T-helper 1 cell treated with Interleukin-12 subunit alpha and Interleukin-12 subunit beta and Interleukin-4 antibody, amounts not matched to agents 30 μg/mL and 1 μg/mL, for 36 hours (primary cell): ENCODE data around the gene SCYGR7.

Experiments
- H3K27ac Mint-ChIP-seq: one replicate; pipeline ENCODE4 v1.8.0; 2021; ENCODE audit warnings: mild to moderate bottlenecking, mixed read lengths
- H3K27me3 Mint-ChIP-seq: one replicate; pipeline ENCODE4 v1.8.0; 2021; ENCODE audit warnings: low read depth, mixed read lengths
- H3K36me3 Mint-ChIP-seq: one replicate; pipeline ENCODE4 v1.8.0; 2021; ENCODE audit warnings: low read depth, mixed read lengths
- H3K4me1 Mint-ChIP-seq: one replicate; pipeline ENCODE4 v1.8.0; 2021; ENCODE audit warnings: low read depth, mixed read lengths
- H3K4me3 Mint-ChIP-seq: one replicate; pipeline ENCODE4 v1.8.0; 2021; ENCODE audit warnings: mild to moderate bottlenecking, moderate library complexity, mixed read lengths
- H3K9me3 Mint-ChIP-seq: one replicate; pipeline ENCODE4 v1.8.0; 2021; ENCODE audit warnings: mixed read lengths

Gene SCYGR7, protein sequence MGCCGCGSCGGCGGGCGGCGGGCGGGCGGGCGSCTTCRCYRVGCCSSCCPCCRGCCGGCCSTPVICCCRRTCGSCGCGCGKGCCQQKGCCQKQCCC

DNA sequence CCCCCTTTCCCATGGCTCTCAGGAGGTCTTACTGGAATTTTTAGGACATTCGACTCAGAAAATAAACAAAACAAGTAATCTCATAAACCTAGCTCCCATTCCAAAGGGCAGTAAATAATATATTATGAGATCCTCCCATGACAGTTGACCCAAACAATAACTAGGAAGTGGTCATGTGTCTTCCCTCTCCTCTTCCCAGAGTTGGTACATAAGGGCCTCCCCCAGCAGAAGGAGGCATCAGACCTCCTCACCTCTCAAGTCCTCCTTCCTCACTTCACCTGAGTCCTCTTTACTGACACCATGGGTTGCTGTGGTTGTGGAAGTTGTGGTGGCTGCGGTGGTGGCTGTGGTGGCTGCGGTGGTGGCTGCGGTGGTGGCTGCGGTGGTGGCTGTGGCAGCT, at the start of gene SCYGR7:
TSS of gene SCYGR7 (plus strand) at position 301 of the 400 bp plus-strand sequence. CDS start at position 301, 0 bp downstream.
- Mint-ChIP-seq H3K27ac (no peak within 1 kb of the TSS), H3K36me3 (no peaks in the 10 kb centered on the region), H3K4me1 (no peaks in the 10 kb centered on the region), H3K27me3 (no peaks in the 10 kb centered on the region), H3K9me3 (no peaks in the 10 kb centered on the region), H3K4me3 (no peak within 1 kb of the TSS)

DNA sequence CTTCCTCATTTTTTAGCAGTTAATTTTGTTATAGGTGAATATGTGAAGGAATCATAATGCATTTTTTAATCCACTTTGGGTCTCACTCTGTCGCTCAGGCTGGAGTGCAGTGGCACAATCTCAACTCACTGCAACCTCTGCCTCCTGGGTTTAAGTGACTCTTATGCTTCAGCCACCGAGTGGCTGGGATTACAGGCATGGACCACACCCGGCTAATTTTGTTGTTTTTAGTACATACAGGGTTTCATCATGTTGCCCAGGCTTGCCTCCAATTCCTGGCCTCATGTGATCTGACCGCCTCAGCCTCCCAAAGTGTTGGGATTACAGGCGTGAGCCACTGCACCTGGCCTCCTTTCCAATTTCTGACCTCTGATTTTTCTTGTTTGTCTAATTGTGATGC, 43.9 kb upstream of the SCYGR7 start:
- no peaks in the 10 kb centered on the region for H3K36me3 Mint-ChIP-seq
- H3K4me3 Mint-ChIP-seq: no peak overlapping the region
- no peak overlapping the region for H3K27ac Mint-ChIP-seq
- no peaks in the 10 kb centered on the region for H3K9me3 Mint-ChIP-seq
- no peaks in the 10 kb centered on the region for H3K4me1 Mint-ChIP-seq
- no peaks in the 10 kb centered on the region for H3K27me3 Mint-ChIP-seq

DNA sequence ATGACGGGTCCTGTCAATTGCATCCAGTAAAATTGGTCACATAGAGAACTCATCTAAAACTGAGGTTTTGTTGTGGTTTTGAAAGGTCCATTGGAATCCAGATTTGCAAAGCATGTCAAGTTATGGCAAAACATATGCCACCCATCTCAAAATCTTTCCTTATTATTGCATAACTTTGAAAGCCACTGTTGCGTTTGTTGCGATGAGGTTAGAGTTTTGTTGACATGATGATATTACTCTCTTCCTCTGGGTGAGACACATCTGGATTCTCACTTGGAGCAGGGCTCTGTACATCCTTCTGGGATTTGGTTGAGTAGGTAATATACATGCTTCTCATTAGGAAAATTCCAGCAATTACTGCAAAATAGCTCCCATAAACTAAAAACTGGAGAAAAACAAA, 40.9 kb upstream of the SCYGR7 start:
- peaks cover 9% of the 10 kb centered on the region for H3K27me3 Mint-ChIP-seq

DNA sequence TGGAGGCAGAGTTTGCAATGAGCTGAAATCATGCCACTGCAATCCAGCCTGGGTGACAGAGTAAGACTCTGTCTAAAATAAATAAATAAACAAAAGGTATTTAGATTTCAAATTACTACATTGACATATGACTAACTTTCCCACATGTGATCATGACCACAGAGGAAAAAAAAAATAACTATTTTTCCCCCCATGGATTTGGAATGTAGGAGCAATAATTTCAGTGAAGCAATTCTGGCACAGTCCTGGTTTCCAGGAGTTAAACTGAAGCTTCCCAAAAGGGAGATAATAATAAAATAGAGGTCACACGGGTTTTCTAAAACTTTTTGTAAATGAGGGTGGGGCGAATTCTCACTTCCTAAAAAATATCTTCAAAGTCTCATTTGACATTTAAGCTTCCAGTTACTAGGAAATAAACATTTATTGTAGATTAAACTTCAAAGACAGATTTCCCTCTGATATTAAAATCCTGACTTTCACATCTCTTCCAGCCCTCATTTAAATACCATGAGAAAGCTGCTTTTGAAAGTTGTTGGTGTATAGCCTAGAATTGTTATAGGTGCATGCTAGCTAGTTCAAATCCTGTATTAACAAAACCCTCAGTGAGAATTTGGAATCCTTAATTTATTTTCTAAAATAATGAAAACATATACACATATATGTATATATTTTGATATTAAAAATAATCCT, 31.0 kb upstream of the SCYGR7 start:
- Mint-ChIP-seq H3K4me1 (no peaks in the 10 kb centered on the region), H3K4me3 (no peak overlapping the region), H3K27me3 (peaks cover 5% of the 10 kb centered on the region), H3K27ac (no peak overlapping the region), H3K36me3 (no peaks in the 10 kb centered on the region), H3K9me3 (no peaks in the 10 kb centered on the region)

More for the DNA sequence above, 40.9 kb upstream of the SCYGR7 start:
- H3K9me3 Mint-ChIP-seq: no peaks in the 10 kb centered on the region
- H3K4me1 Mint-ChIP-seq: no peaks in the 10 kb centered on the region
- H3K36me3 Mint-ChIP-seq: no peaks in the 10 kb centered on the region
- H3K27ac Mint-ChIP-seq: no peak overlapping the region
- H3K4me3 Mint-ChIP-seq: no peak overlapping the region

DNA sequence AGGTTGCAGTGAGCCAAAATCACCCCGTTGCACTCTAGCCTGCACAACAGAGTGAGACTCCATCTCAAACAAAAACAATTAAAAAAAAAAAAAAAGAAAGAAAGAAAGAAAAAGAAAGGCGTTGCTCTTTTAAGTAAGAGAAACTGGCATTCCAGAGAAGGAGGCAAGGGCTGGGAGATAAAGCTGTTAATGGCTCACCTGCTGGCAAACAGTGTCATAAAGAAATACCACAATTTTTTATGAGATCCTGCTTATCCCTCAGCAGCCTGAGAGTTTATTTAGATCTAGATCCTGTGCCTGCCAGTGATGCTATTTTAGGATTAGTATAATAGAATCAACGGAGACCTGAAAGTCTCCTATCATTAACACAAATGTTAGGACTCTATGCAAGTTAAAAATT, 26.6 kb upstream of the SCYGR7 start:
- Mint-ChIP-seq H3K4me3 (no peak overlapping the region), H3K9me3 (no peaks in the 10 kb centered on the region), H3K27ac (no peak overlapping the region), H3K4me1 (no peaks in the 10 kb centered on the region), H3K27me3 (peaks cover 8% of the 10 kb centered on the region), H3K36me3 (no peaks in the 10 kb centered on the region)

DNA sequence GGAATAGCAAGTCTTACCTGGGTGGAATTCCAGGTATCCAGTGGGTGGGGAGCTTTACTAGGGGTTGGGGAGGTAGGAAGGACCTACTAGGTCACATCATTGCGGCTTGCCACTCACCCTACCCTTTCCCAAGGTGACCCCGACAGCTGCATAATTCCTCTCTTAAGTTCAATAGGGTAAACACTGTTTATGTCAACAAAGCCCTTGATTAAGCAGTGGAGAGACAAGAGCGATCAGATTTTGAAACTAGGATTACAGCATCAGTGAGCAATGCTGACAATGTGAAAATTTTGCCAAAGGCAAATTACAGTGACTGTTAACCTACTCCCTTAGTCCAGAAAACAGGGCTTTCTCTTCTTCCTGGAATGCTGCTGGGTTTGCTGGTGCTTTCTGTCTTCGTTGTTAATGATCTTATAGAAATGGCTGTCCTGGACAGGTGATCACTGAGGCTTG, 24.8 kb upstream of the SCYGR7 start:
- Mint-ChIP-seq H3K9me3 (no peaks in the 10 kb centered on the region), H3K4me3 (no peak overlapping the region), H3K36me3 (no peaks in the 10 kb centered on the region), H3K4me1 (no peaks in the 10 kb centered on the region), H3K27me3 (peaks cover 8% of the 10 kb centered on the region), H3K27ac (no peak overlapping the region)

DNA sequence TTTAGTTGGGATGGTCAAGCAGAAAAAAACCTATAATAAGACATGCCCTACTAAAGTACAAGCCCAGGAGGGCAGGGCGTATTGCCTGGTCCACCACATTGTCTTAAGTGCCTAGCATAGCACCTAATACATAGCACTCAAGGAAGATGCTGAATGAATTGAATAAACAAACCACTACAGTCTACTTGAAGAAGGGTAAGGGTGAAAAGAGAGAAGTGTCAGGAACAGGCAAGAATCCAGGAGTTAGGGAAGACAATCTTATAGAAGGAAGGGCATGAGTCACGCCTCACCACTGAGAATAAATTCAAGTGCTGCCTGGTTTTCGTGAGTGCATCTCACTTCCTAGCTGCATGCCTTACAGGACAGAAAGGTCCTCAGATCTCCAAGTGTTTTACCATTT, 24.2 kb upstream of the SCYGR7 start:
- Mint-ChIP-seq H3K4me1 (no peaks in the 10 kb centered on the region), H3K4me3 (no peak overlapping the region), H3K9me3 (no peaks in the 10 kb centered on the region), H3K36me3 (no peaks in the 10 kb centered on the region), H3K27ac (no peak overlapping the region), H3K27me3 (peaks cover 8% of the 10 kb centered on the region)

DNA sequence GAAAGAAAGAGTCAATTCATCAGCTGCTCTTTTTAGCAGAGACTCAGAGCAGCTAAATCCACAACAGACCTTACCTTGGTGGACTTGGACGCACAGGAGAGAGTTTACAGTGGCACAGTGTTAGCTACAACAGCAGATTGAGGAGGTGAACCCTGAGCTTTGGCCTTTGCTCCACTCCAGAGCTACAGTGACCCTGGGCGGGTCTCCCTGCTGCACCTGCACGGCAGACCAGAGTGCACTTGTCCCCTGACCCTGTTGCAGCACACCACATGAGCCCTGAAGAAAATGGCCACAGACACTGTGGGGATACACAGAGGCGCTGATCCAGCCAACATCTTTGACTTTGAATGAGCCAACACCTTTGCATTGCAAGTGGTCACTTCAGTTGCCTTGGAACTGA, 21.3 kb upstream of the SCYGR7 start:
- Mint-ChIP-seq H3K4me1 (no peaks in the 10 kb centered on the region), H3K36me3 (no peaks in the 10 kb centered on the region), H3K27ac (no peak overlapping the region), H3K4me3 (no peak overlapping the region), H3K9me3 (no peaks in the 10 kb centered on the region), H3K27me3 (peaks cover 8% of the 10 kb centered on the region)

DNA sequence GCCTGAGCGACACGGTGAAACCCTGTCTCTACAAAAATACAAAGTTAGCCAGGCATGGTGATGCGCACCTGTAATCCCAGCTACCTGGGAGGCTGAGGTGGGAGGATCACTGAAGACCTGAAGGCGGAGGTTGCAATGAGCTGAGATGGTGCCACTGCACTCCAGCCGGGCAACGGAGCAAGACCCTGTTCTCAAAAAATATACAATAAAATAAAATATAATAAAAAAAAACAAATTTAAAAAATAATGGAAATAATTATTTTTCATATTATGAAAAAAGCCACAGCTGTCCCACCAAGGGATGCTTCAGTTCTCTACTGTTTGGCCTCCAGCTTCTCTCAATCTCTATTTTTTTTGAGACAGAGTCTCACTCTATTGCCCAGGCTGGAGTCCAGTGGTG, 20.7 kb upstream of the SCYGR7 start:
- H3K9me3 Mint-ChIP-seq: no peaks in the 10 kb centered on the region
- H3K27me3 Mint-ChIP-seq: peaks cover 8% of the 10 kb centered on the region
- no peaks in the 10 kb centered on the region for H3K36me3 Mint-ChIP-seq
- no peak overlapping the region for H3K4me3 Mint-ChIP-seq
- H3K27ac Mint-ChIP-seq: no peak overlapping the region
- H3K4me1 Mint-ChIP-seq: no peaks in the 10 kb centered on the region

DNA sequence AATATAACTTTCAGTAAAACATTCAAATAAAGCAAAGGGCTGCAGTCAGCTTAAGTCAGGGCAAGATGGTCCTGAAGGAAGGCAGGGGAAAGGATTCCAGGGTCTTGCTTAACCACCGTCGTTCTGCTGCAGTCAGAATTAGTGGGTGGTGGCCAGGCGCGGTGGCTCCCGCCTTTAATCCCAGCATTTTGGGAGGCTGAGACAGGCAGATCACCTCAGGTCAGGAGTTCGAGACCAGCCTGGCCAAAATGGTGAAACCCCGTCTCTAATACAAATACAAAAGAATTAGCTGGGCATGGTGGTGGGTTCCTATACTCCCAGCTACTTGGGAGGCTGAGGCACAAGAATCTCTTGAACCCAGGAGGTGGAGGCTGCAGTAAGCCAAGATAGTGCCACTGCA, 17.1 kb upstream of the SCYGR7 start:
- no peaks in the 10 kb centered on the region for H3K4me1 Mint-ChIP-seq
- H3K27me3 Mint-ChIP-seq: no peaks in the 10 kb centered on the region

DNA sequence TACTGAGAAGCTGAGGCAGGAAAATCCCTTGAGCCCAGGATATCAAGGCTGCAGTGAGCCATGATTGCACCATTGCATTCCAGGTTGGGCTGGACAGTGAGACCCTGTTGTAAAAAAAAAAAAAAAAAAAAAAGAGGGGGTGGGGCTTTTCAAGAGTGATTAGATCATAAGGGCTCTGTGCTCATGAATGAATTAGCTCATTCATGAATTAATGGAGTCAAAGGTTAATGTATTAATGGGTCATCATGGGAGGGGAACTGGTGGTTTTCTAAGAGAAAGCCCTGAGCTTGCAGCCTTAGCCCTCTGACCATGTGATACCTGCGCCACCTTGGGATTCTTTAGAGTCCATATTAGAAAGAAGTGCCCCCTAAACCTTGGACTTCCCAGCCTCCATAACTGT, 14.8 kb upstream of the SCYGR7 start:
- Mint-ChIP-seq H3K36me3 (no peaks in the 10 kb centered on the region), H3K27ac (no peak overlapping the region), H3K4me1 (no peaks in the 10 kb centered on the region), H3K4me3 (no peak overlapping the region), H3K27me3 (peaks cover 6% of the 10 kb centered on the region), H3K9me3 (no peaks in the 10 kb centered on the region)

More for the DNA sequence above, 17.1 kb upstream of the SCYGR7 start:
- Mint-ChIP-seq H3K36me3 (no peaks in the 10 kb centered on the region), H3K4me3 (no peak overlapping the region), H3K9me3 (no peaks in the 10 kb centered on the region), H3K27ac (no peak overlapping the region)

DNA sequence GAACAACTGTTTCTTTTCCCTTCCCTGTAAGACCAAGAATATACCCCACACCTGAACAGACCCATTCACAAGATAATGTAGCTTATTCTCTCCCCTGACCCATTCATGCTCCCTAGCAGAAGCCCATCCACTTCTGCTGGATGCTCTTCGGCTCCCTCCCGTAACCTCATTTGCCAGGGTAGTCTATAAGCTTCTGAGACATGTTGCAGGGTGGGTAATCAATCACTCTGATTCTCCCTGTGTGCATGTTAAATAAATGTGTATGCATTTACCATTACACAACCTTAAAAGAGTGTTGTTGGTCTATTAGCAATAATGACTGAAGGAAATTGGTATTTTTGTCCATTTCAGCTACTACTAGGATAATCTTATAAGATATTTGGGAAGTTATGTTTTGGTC, 11.6 kb upstream of the SCYGR7 start:
- Mint-ChIP-seq H3K36me3 (no peaks in the 10 kb centered on the region), H3K27me3 (peaks cover 6% of the 10 kb centered on the region), H3K4me1 (no peaks in the 10 kb centered on the region), H3K9me3 (no peaks in the 10 kb centered on the region), H3K4me3 (no peak overlapping the region), H3K27ac (no peak overlapping the region)

DNA sequence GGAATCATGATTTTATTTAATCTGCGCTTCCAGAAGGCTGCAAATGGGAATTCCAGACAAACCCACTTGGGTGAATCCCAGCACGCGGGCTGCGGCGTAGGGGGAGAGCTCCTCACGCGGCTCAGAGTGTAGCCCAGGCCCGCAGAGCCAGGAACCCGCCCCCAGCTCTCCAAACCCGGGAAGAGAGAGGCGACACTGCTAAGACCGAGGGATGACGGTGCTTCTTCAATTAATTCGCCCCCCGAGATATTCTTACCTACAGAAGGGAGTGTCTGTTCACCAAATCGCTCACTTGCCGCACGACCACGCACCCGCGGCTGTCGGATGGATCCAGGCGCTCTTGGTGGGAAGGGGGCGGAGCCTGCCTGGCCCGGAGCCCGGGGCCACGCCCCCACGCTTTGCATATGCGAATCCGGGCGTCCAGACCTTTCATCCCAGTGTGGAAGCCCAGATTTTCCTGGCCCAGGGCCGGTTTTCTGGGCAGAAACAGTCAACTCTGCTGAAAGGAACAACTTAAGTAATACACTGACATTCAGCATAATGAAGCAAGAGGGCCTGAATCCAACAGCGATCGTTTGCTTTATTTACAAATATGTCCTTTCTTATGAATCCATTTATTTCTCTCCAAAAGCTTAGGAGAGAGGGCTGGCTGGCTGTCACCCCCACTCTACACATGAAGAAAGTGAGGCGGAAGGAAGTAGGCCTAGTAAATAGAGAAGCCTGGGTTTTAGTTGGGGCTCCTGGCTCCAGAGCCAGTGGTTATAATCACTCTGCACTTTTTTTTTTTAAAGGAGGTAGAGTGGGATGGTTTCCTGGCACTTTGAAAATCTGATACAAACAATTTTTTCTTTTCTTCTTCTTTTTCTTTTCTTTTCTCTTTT, 10.2 kb upstream of the SCYGR7 start, which contains the start of gene SLC19A3:
TSS of gene SLC19A3 (minus strand) at position 342 of the 881 bp plus-strand sequence. CDS start 15,710 bp downstream, outside the sequence.
- no peak within 1 kb of the TSS for H3K27ac Mint-ChIP-seq

DNA sequence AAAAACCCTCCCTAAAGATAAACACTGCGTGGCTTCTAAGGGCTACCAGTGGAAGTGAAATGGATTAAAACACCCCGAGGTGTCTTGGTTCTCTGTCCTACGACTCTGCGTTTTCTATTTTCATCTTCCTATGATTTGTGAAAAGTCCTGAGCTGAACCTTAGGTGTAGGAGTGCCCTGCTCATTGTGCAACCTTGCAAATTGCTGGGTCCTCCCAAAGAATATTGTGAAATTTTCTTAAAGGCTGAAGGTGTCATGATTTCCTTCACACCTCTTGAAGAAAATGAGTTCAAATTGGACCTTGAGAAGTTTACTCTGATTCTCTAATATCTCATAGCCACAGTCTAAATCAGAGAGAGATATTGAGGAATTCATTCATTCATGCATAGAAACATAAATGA, 8.5 kb upstream of the SCYGR7 start:
- H3K36me3 Mint-ChIP-seq: no peaks in the 10 kb centered on the region
- H3K4me1 Mint-ChIP-seq: no peaks in the 10 kb centered on the region
- H3K27me3 Mint-ChIP-seq: peaks cover 6% of the 10 kb centered on the region
- H3K9me3 Mint-ChIP-seq: no peaks in the 10 kb centered on the region
- H3K4me3 Mint-ChIP-seq: no peak overlapping the region
- no peak overlapping the region for H3K27ac Mint-ChIP-seq

More for the DNA sequence above, 10.2 kb upstream of the SCYGR7 start, which contains the start of gene SLC19A3:
- Mint-ChIP-seq H3K4me3 (no peak within 1 kb of the TSS), H3K27me3 (peaks cover 6% of the 10 kb centered on the region), H3K36me3 (no peaks in the 10 kb centered on the region), H3K4me1 (no peaks in the 10 kb centered on the region), H3K9me3 (no peaks in the 10 kb centered on the region)

DNA sequence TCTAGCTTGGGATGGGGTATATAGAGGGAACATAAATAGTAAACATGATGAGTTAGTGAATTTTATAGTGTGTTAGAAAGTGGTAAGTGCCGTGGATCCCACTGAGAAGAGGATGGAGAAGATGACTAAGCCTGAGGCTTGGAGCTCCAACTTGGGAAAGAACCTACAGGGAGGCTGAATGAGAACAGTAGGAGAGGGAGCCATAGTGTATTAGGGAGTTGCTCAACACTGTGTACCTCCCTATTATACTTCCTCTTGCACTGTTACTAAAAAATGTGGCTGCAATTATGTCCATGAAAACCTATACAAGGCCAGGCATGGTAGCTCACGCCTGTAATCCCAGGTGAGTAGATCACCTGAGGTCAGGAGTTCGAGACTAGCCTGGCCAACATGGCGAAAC, 7.5 kb upstream of the SCYGR7 start:
- Mint-ChIP-seq H3K4me3 (no peak overlapping the region), H3K9me3 (no peaks in the 10 kb centered on the region), H3K4me1 (no peaks in the 10 kb centered on the region), H3K27me3 (peaks cover 6% of the 10 kb centered on the region), H3K36me3 (no peaks in the 10 kb centered on the region), H3K27ac (no peak overlapping the region)
